ENCODE data around the gene CRACDL.
"Not testable (repeated sequence)": the region's sequence is repeated elsewhere in the genome, so short reads cannot be mapped to it uniquely, and the experiment has no call there.

Gene CRACDL

DNA sequence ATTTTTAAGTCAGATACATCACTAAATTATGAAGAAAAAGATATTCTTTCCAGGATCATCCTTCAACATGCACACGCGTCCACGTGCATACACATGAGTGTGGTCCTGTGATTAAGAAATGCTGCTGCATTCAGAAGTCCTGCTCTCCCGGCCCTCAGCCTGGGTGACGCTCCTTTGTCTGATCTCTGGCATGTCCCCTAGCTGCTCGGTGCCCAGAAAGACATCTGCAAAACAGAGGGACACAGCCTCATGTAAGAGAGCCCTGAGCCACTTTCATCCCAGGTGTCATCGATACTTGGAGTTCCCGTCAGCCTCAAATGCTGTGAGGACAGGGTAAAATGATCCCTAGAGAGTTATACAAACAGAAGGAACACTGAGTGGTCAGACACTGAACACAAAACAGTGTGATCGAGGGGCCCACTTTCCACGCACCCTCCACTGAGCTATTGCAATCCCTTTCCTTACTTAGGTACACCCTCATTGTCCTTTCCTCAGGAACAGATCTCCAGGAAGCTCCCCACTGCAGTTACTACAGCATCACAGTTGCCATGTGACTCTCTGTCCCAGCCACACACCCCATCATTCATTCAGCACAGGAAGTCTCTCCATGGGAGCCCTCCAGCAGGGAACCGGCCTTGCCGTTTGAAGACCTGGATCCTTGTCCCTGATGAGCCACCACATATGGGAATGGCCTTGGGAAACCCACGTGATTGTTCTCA, 32.1 kb downstream of the CRACDL start:
- Mint-ChIP-seq H3K4me3 (no peak overlapping the region), H3K27ac (no peak overlapping the region)
- no peak for DNase-seq

DNA sequence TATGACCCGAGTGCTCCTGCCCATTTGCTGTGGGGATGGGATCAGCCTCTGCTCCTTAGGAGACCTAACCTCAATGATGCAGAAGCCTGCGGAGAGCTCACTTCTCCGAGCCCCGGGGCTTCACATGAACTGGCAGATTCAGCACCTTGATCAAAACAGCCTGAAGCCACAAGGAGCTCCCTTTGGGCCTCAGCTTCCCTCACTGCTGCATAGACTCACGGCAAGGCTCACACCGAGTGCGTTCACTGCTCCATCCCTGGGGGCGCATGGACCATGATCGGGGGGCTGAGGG, 33.0 kb downstream of the CRACDL start:
- H3K9me3 Mint-ChIP-seq, result peaks cover 0 to 2% of the 10 kb centered on the region in 2 donors
- peaks cover 3% of the 10 kb centered on the region in 2 donors for H3K36me3 Mint-ChIP-seq
- no peak for ATAC-seq (replicated peaks)
- DNase-seq, result no peak
- no peak overlapping the region for H3K27ac Mint-ChIP-seq
- peaks cover 15 to 19% of the 10 kb centered on the region in 2 donors for H3K27me3 Mint-ChIP-seq
- H3K4me3 Mint-ChIP-seq, result no peak overlapping the region
- H3K4me1 Mint-ChIP-seq, result peaks cover 0 to under 1% of the 10 kb centered on the region in 2 donors

More for the DNA sequence above, 32.1 kb downstream of the CRACDL start:
- no peak for ATAC-seq (replicated peaks)
- Mint-ChIP-seq H3K36me3 (peaks cover 3% of the 10 kb centered on the region in 2 donors), H3K27me3 (peaks cover 20% of the 10 kb centered on the region in 2 donors), H3K4me1 (peaks cover 9% of the 10 kb centered on the region in 2 donors), H3K9me3 (peaks cover 0 to 2% of the 10 kb centered on the region in 2 donors)

DNA sequence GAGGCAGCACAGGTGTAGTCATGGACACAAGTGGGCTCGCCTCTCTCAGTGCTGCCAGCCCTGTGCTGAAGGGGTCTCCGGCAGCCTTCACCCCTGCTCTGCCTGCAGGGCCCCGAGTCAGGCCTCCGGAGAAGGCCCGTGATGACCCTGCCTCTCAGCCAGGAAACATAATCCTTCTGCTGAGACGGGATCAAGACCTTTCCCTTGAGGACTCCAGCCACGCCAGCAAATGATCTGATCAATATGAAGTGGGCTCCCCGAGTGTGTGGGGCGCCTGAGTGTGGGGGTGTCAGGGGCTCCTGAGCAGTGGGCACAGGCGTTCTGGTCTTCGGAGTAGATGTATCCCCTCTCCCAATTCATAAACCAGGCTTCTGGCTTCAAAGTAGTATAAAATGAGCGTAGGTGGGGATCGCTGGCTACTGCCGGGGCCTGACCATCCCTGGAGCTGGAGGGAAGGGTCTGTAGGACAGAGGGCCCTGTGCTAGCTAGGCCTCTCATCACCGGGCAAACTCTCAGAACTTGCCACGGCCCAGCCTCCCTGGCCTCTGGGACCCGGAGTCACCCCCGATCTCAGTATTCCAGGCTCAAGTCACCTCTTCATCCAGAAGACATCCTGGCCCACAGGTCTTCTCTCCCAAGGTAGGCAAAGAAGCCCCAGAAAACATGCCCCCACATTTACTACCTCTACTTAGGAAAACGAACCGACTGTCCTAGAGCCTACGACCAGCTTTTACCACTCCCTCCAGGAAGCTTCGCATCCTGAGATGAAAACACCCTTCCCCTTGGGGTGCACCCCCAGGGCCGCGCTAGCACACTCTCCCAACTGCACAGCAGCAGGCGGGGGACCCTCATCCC, 33.6 kb downstream of the CRACDL start:
- Mint-ChIP-seq H3K9me3 (peaks cover 0 to 2% of the 10 kb centered on the region in 2 donors), H3K36me3 (peaks cover 3% of the 10 kb centered on the region in 2 donors), H3K27me3 (peaks cover 10 to 14% of the 10 kb centered on the region in 2 donors), H3K4me1 (no peaks in the 10 kb centered on the region), H3K4me3 (no peak overlapping the region), H3K27ac (no peak overlapping the region)
- ATAC-seq (replicated peaks) (no peak), DNase-seq (no peak)

GRCh38 chr2:98901702-98902101, 34.3 kb downstream of the CRACDL start:
- peaks cover 7 to 11% of the 10 kb centered on the region in 2 donors for H3K27me3 Mint-ChIP-seq
- no peak overlapping the region for H3K27ac Mint-ChIP-seq
- DNase-seq, result no peak
- no peak overlapping the region for H3K4me3 Mint-ChIP-seq
- H3K4me1 Mint-ChIP-seq, result no peaks in the 10 kb centered on the region
- peaks cover 3% of the 10 kb centered on the region in 2 donors for H3K36me3 Mint-ChIP-seq
- no peak for ATAC-seq (replicated peaks)
- peaks cover 0 to 2% of the 10 kb centered on the region in 2 donors for H3K9me3 Mint-ChIP-seq

DNA sequence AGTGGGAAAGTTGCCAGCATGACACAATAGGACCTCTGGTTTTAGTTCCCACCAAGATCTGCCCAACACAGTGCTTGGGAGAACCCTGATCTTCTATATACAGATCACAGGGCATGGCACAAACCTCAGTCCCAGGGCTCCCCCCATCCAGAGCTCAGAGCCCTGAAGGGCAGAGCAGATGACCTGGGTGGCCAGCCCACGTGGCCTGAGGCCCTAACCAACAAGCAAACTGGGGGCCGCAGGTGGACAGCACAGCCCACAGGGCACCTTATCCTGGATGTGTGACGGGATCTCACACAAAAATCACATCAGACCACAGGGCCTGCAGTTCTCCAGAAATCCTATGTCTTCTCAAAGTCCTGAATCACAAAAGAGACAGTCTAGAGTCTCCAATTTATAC, 34.7 kb downstream of the CRACDL start:
- ATAC-seq (replicated peaks) (no peak), DNase-seq (no peak)
- H3K27me3 Mint-ChIP-seq, result peaks cover 7 to 14% of the 10 kb centered on the region in 2 donors
- peaks cover 0 to 2% of the 10 kb centered on the region in 2 donors for H3K9me3 Mint-ChIP-seq
- H3K36me3 Mint-ChIP-seq, result peaks cover 3% of the 10 kb centered on the region in 2 donors
- H3K4me1 Mint-ChIP-seq, result no peaks in the 10 kb centered on the region
- H3K4me3 Mint-ChIP-seq, result no peak overlapping the region
- no peak overlapping the region for H3K27ac Mint-ChIP-seq

DNA sequence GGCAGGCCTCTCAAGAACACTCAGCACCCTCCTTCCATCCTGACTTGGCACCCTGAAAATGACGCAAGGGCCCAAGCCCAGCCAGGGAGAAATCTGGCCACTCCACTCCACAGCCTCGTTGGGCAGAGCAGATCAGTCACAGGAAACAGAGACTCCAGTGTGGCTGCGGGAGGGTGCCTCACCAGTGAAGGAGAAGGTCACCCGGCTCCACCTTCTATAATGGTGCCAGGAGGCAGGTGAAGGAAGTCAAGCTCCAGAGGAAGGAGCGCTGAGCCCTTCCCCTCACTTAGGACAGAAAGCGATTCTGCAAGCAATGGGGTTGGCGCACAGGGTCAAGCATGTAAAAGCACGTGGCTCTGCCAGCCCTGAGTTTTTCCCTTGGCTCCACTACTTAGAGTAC, 35.3 kb downstream of the CRACDL start:
- no peak overlapping the region for H3K27ac Mint-ChIP-seq
- H3K9me3 Mint-ChIP-seq, result peaks cover 0 to 2% of the 10 kb centered on the region in 2 donors
- DNase-seq, result no peak
- ATAC-seq (replicated peaks), result no peak
- peaks cover 7 to 14% of the 10 kb centered on the region in 2 donors for H3K27me3 Mint-ChIP-seq
- no peaks in the 10 kb centered on the region for H3K4me1 Mint-ChIP-seq
- H3K4me3 Mint-ChIP-seq, result no peak overlapping the region
- H3K36me3 Mint-ChIP-seq, result peaks cover 3% of the 10 kb centered on the region in 2 donors

DNA sequence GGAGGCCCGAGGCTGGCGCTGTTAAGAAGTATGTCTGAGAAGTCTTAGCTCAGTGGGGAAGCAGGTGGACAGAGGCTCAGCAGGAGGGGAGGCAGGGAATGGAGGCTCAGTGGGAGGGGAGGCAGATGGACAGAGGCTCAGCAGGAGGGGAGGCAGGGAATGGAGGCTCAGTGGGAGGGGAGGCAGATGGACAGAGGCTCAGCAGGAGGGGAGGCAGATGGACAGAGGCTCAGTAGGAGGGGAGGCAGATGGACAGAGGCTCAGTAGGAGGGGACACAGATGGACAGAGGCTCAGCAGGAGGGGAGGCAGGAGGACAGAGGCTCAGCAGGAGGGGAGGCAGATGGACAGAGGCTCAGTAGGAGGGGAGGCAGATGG, 36.3 kb downstream of the CRACDL start:
- not testable (repeated sequence) for H3K9me3 Mint-ChIP-seq; H3K4me3 Mint-ChIP-seq; H3K27ac Mint-ChIP-seq; H3K36me3 Mint-ChIP-seq; ATAC-seq (replicated peaks); DNase-seq; H3K4me1 Mint-ChIP-seq
- H3K27me3 Mint-ChIP-seq, result peaks cover 7 to 14% of the 10 kb centered on the region in 2 donors

DNA sequence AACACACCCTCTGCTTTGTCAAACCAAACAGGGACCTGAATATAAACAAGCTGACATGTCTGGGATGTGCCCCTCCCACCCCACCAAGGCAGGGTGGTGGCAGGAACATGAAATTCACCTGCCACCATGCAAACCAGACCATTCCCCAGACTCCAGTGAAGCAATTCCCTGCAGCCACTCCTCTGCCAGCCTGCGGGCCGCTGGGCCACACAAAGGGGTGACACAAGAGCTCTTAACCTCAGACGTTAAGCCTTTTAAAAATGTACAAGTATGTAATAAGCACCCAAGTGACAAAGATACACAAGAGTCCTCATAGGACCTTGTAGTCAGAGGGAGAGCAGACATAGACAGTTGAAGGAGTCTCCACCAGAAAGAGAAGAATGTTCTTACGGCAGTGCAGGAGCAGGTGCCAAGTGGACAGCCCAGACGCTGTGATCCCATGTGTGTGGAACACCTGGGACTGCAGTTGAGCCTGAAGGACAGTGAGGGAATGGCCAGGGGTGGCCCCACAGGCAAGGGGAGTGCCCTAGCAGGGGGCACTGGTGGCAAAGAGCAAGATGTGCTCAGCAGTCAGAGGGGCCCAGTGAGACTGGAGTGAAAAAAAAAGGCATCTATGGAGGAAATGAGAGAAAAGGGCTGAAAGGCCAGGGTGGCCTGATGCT, 36.9 kb downstream of the CRACDL start:
- ATAC-seq (replicated peaks) (no peak), DNase-seq (no peak)
- Mint-ChIP-seq H3K27me3 (peaks cover 8 to 14% of the 10 kb centered on the region in 2 donors), H3K27ac (no peak overlapping the region), H3K36me3 (peaks cover 3% of the 10 kb centered on the region in 2 donors), H3K4me1 (no peaks in the 10 kb centered on the region), H3K9me3 (peaks cover 0 to 2% of the 10 kb centered on the region in 2 donors), H3K4me3 (no peak overlapping the region)

- H3K4me3 Mint-ChIP-seq, result no peak overlapping the region
- H3K27ac Mint-ChIP-seq, result no peak overlapping the region
- peaks cover 15 to 17% of the 10 kb centered on the region in 2 donors for H3K27me3 Mint-ChIP-seq
- peaks cover 0 to 2% of the 10 kb centered on the region in 2 donors for H3K9me3 Mint-ChIP-seq
- no peaks in the 10 kb centered on the region for H3K4me1 Mint-ChIP-seq
- H3K36me3 Mint-ChIP-seq, result peaks cover 3% of the 10 kb centered on the region in 2 donors
- no peak for DNase-seq
- ATAC-seq (replicated peaks), result no peak
Observed at GRCh38 chr2:98898423-98898841, 37.6 kb downstream of the CRACDL start.

- H3K36me3 Mint-ChIP-seq, result peaks cover 3% of the 10 kb centered on the region in 2 donors
- H3K4me1 Mint-ChIP-seq, result no peaks in the 10 kb centered on the region
- peaks cover 0 to 2% of the 10 kb centered on the region in 2 donors for H3K9me3 Mint-ChIP-seq
- ATAC-seq (replicated peaks) (no peak), DNase-seq (no peak)
- H3K27me3 Mint-ChIP-seq, result peaks cover 15 to 17% of the 10 kb centered on the region in 2 donors
- no peak overlapping the region for H3K27ac Mint-ChIP-seq
- no peak overlapping the region for H3K4me3 Mint-ChIP-seq
Observed at GRCh38 chr2:98897746-98898145, 38.3 kb downstream of the CRACDL start.

- H3K27ac Mint-ChIP-seq, result no peak overlapping the region
- H3K9me3 Mint-ChIP-seq, result peaks cover 0 to 2% of the 10 kb centered on the region in 2 donors
- ATAC-seq (replicated peaks) (no peak), DNase-seq (no peak)
- H3K4me1 Mint-ChIP-seq, result no peaks in the 10 kb centered on the region
- peaks cover 3% of the 10 kb centered on the region in 2 donors for H3K36me3 Mint-ChIP-seq
- peaks cover 15 to 17% of the 10 kb centered on the region in 2 donors for H3K27me3 Mint-ChIP-seq
- no peak overlapping the region for H3K4me3 Mint-ChIP-seq
Observed at GRCh38 chr2:98896944-98897343, 39.1 kb downstream of the CRACDL start.

GRCh38 chr2:98896416-98896815, 39.6 kb downstream of the CRACDL start:
- DNase-seq (no peak), ATAC-seq (replicated peaks) (peak in 1 of 2 donors; percentile 42)
- H3K4me3 Mint-ChIP-seq, result no peak overlapping the region
- peaks cover 15 to 17% of the 10 kb centered on the region in 2 donors for H3K27me3 Mint-ChIP-seq
- H3K4me1 Mint-ChIP-seq, result no peaks in the 10 kb centered on the region
- no peak overlapping the region for H3K27ac Mint-ChIP-seq
- peaks cover 3% of the 10 kb centered on the region in 2 donors for H3K36me3 Mint-ChIP-seq
- peaks cover 0 to 2% of the 10 kb centered on the region in 2 donors for H3K9me3 Mint-ChIP-seq

DNA sequence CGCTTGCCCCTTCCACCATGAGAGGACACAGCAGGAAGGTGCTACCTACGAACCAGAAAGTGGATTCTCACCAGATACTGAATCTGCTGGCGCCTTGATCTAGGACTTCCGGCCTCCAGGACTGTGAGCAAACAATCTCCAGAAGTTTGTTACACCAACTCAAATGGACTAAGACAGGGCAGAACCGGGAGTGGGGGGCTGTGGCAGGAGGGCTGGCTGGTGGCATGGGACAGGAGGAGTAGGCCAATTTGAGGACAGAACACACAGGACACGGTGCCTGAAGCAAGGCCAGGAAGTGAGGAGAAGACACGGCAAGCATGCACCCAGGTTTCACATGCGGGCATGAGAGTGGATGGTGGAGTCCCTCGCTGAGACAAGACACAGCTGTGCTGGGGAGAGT, 40.1 kb downstream of the CRACDL start:
- DNase-seq (no peak), ATAC-seq (replicated peaks) (no peak)
- Mint-ChIP-seq H3K36me3 (peaks cover 3% of the 10 kb centered on the region in 2 donors), H3K4me3 (no peak overlapping the region), H3K27ac (no peak overlapping the region), H3K4me1 (no peaks in the 10 kb centered on the region), H3K27me3 (peaks cover 15 to 17% of the 10 kb centered on the region in 2 donors), H3K9me3 (peaks cover 0 to 2% of the 10 kb centered on the region in 2 donors)

DNA sequence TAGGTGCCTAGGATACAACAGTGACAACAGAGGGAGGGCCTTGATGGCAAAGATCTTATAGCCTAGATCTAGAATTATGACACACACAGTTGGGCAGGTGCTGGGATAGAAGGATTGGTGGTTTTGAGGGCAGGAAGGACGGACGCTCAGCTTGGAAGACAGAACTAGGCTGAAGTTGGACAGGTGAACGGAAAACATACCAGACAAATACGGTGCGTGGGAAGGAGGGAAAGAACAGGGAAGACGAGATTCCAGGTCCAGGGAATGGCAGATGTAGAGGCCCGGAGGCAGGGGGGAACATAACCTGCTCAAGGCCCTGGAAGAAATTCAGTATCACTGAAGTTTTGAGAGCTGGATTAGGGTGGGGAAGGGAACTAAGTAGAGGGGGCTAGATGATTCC, 40.8 kb downstream of the CRACDL start:
- Mint-ChIP-seq H3K27ac (no peak overlapping the region), H3K4me3 (no peak overlapping the region), H3K27me3 (peaks cover 15 to 17% of the 10 kb centered on the region in 2 donors), H3K4me1 (no peaks in the 10 kb centered on the region), H3K36me3 (peaks cover 3% of the 10 kb centered on the region in 2 donors), H3K9me3 (peaks cover under 1 to 3% of the 10 kb centered on the region in 2 donors)
- DNase-seq (no peak), ATAC-seq (replicated peaks) (no peak)
